Renal cortex interstitium (tissue), 15 donors: ENCODE measurements around the gene FRMD1. TPM values are rescaled to one million over a fixed set of nuclear protein-coding genes. Genes with fewer than 3 reads are reported as not detected.

ENCODE experiments used
- DNase-seq, 11 donors: peaks; one replicate each; pipeline ENCODE4 v3.0.0-alpha.2; 2013; ENCODE audit warnings: low read depth in 9 of 11, low spot score in 4 of 11; ENCODE audit errors: extremely low read depth in 1 of 11
- long read RNA-seq, 16 experiments: transcript quantifications; one replicate each; lab custom pipeline, GENCODE V29; 2026
- polyA plus RNA-seq, 3 donors: library from polyadenylated mRNA; unstranded; fragments of 120-200 nt; gene quantifications; one replicate each; pipeline ENCODE4 v1.2.1, GENCODE V29; 2013; ENCODE audit not compliant: insufficient read length in 3 of 3

Gene FRMD1
- 10 to 100 TPM; 15.1 to 27.1 (median 17.2) TPM for polyA plus RNA-seq
- long read RNA-seq, donor 1 = 0 reads
- long read RNA-seq, donor 2 = 0 reads
- long read RNA-seq, donor 3, partial matches to known transcripts = 0 of 1 reads
- long read RNA-seq, donor 3, other reads (novel, unspliced or antisense) = 0 of 1 reads
- long read RNA-seq, donor 4, partial matches to known transcripts = 7 of 8 reads
- long read RNA-seq, donor 4, other reads (novel, unspliced or antisense) = 0 of 8 reads
- long read RNA-seq, donor 5 = 0 reads
- long read RNA-seq, donor 6 = 0 reads
- long read RNA-seq, donor 7 = 0 reads
- long read RNA-seq, donor 8 = 0 reads
- long read RNA-seq, donor 9, partial matches to known transcripts = 0 of 1 reads
- long read RNA-seq, donor 9, other reads (novel, unspliced or antisense) = 0 of 1 reads
- long read RNA-seq, donor 10 = 0 reads
- long read RNA-seq, donor 11, partial matches to known transcripts = 6 of 7 reads
- long read RNA-seq, donor 11, other reads (novel, unspliced or antisense) = 0 of 7 reads
- long read RNA-seq, donor 12, partial matches to known transcripts = 0 of 1 reads
- long read RNA-seq, donor 12, other reads (novel, unspliced or antisense) = 0 of 1 reads
- long read RNA-seq, donor 13 = 0 reads
- long read RNA-seq, donor 14 = 0 reads
- long read RNA-seq, donor 15, partial matches to known transcripts = 0 of 1 reads
- long read RNA-seq, donor 15, other reads (novel, unspliced or antisense) = 0 of 1 reads
- long read RNA-seq, donor 16, partial matches to known transcripts = 20 of 23 reads
- long read RNA-seq, donor 16, other reads (novel, unspliced or antisense) = 0 of 23 reads

DNA sequence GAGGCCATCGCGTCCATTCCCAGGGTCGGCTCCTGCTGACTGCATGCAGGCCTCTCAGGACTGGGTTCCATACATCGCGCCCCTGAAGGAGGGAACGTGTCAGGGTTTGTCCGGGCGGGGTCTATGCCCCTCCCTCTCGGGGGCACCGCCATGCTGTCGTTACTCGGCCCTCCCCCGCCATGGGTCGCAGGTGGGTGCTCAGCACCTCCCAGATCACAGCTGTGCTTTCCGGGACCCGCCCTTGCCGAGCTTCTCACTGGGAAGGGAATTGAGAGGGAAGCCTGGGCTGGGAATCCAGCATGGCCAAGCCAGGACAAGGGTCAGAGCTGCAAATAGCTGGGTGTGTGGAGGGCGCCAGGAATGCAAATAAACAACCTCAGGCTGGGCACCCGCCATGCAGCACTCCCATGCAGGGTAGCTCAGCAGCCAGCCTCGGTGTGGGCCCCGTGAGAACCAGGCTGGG lies at the start of gene FRMD1:
Gene FRMD1, minus strand, starts transcription at position 270 of the 463 bp plus-strand sequence. Its CDS starts 118 bp downstream, at position 152.
- peak in 1 of 11 donors; percentile 63 for DNase-seq

DNA sequence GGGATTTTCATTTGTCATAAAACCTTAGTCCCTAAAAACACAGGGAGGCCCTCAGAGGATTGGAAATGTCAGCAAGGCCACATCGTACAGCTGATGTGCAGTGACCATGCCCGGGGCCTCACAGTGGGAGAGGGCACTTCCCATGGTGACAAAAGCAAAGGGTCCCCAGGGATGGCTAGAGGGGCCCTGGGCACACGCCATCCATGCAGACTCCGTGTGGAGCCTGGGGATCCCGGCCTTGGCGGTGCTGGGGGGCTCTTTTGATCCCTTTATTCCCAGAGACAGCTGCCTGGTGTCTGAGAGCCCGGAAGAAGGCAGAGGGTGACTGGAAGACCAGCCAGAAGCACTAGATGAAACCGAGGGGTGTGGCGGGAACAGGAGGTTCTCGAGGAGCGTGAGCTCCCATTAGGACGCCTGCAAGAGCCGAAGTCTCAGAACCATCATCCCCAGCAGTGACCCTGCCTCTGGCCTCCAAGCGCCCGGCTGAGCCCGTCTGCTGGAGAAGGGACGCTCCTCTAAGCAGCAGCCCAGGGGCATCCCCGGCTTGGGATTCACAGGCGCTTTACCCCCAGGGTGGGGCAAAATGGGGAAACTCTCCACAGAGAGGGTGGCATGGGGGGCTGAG lies 49.1 kb upstream of the FRMD1 start:
- DNase-seq = no peak

DNA sequence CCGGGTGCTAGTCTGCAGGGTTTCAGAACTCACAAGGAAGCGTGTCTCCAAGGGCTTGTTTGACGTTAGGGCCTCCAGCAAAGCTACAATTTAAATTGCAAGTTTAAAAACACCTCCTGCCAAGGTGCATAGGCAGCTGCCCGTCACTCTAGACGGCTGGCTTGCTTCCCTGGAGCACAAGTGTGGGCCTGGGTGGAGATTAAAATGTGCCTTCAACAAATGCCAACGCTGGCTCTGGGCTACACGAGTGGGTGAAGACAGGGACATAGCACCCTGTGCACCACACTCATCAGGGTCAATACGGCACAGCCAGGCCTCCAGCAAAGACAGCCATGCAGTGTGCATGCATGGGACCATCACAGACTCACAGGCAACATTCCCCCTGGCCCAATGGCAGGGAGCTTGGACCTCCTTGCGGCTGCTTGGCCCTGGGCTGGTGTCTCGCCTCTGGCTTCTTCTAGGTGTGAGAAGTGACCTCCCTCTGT lies 48.4 kb upstream of the FRMD1 start:
- no peak for DNase-seq

DNA sequence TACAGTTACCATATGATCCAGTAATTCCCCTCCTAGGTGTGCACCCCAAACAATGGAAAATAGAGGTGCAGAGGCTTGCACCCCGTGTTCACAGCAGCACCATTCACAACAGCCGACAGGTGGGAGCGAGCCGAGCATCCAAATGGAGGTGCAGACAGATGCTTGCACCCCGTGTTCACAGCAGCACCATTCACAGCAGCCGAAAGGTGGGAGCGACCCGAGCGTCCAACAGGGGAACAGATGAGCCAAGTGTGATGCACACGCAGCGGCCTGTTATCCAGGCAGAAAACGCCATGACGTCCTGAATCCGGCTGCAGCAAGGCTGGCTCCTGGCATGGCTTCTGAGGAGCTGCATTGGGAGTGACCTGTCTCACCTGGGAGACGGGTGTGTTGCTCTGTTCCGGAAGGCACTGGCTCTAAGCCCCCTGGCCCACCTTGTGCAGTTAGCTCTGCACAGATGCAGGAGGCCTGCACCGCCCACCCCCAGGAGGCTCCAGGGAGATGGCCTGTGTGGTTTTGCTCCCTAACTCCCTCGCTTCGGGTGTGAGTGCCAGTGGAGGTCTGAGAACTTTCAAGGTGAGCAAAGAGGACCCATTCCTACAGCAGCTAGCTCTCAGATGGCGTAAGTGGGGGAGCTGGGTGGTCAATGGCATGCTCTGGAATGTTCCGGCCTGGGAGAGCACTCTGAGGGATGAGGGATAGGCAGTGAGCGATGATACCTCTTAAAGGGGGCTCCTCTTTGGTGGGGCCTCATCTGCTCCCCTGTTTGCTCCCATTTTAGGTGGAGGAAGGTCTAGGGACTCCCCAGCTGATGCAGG lies 47.8 kb upstream of the FRMD1 start:
- DNase-seq = no peak

DNA sequence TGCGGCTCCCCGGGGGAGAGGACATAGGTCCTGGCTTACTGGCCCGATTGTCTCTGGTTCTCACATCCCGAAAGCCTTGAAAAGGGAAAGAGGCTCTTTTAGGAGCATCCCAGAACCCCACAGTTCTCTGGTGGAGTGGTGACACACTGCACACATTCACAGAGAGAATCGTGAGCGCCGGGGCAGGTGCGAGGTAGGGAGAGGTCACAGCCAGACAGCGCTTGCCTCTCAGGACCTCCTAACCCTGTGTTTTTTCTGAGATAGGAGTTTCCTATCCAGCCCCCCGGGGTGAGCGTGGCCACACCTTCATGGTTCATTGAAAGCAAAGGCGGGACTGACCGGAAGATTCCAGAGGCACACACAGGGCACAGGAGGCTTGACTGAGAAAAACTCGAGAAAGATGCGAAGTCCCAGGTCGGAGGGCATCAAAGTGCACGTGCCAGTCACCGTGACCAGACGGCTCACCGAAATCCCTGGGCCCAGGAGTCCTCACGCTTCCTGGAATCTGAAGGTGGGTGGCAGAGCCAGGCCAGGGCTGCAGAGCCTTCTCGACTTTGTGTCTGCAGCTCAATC lies 46.5 kb upstream of the FRMD1 start:
- DNase-seq = no peak

DNA sequence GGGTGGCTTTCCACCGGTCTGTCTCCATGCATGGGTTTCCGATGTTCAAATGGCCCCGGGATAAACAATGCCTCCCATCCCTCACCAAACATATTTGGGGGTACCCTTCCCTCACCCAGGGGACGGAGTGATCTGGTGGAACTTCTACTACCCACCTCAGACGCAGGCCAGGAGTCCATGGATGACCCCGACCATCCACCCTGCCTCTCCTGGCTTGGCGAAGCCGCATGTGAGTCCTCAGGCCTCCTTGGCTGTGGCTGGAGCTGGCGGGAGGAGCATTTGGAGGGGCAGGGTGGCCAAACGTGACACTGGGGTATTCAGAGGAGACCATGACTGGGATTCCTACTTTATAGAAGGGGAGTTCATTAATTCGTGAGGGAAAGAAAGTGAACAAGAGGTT lies 45.9 kb upstream of the FRMD1 start:
- DNase-seq = no peak

DNA sequence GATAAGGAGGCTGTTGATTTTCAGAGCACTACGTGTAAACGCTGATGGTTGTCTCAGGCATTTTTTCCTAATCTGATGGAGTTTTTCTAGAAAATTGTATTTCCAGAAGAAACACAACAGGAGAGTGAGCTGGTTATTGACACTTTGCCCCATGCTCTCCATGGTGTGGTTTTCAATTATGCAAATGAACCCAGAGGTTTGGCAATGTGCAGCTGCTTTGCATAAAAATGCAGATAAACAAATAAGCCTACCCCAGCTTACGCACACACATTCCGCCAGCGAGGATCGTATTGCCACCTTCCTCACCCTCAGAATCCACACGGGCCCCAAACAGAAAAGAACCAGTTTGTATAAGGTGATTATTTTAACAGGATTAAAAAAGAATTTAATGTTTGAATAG lies 45.1 kb upstream of the FRMD1 start:
- no peak for DNase-seq

DNA sequence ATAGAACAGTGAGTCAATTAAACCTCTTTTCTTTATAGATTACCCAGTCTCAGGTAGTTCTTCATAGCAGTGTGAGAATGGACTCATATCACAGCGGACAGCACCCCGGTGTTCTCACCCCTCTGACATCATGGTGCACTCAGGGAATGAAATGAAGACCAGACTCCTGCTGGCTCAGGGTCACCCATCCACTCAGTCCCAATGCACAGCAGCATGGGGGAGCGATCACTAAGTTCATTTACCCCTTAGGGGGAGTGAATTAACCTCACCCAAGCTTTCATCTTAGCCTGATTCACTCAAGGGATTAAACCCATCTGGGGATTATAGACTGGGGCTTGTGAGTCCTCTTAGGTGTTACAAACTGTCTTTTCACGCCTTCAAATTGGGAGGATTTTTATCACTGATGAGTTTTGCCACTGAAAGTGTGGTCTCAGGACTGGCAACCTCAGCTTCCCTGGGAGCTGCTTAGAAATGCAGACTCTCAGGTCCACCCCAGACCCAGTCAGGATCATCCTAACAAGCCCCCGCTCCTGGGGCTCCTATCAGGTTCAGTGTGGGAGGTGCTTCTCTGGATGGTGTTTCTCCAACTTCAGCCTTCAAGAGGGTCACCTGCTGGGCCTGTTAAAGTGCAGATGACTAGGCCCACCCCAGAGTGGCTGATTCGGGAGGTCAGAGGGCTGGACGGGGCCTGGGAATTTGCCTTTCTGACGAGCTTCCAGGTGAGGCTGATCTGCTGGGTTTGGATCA lies 44.3 kb upstream of the FRMD1 start:
- DNase-seq = no peak

DNA sequence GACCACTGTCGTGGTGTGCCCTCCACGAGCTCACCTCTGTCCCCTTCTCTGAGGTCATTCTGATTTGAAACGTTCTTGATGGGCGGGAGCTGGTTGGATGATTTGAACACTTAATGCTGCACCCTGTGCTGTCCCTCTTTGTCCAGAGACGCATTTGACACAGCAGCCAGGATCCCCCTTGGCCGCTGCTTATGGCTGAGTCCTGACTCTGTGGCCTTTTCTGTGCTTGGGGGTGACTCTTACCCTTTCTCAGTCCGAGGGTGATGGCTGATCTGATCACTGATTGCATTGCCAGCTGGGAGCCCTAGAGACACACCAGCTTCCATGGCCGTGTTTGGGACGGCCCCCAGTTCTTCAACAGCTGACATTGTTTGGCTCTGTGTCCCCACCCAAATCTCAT lies 43.5 kb upstream of the FRMD1 start:
- no peak for DNase-seq

DNA sequence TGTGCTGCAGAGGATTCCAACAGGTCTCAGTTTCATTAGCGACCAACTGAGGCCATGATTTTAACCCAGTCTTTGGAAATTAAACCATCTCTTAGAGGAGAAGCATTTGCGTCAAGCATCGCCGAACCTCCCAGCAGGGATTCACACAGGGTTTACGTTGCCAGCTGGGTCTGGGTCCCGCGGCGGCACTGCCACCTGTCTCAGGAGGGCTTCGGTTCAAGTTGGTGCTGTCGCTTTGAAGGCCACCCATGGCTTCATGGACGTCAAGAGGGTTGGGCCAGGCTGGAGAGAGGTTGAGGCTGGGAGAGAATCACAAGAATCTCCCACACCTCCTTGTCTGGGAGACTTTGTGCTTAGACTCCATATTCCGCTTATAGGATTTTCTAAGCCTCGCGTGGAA lies 43.0 kb upstream of the FRMD1 start:
- no peak for DNase-seq

DNA sequence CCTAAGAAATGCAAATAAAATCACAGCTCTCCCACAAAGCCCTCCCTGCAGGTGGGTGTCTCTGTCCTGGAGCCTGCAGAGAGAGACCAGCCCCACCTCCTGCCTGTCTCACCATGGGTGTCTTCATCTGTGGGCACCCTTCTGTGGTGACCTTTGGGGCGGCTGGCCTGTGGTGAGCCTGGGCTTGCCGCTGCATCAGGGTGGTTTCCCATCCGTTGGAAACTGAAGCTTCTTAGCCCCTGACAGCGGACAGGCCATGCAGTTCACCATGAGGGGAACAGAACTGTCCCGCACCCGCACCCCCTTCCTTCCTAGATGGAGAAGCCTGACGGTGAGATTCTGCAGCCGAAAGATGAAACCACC lies 42.3 kb upstream of the FRMD1 start:
- DNase-seq = no peak

DNA sequence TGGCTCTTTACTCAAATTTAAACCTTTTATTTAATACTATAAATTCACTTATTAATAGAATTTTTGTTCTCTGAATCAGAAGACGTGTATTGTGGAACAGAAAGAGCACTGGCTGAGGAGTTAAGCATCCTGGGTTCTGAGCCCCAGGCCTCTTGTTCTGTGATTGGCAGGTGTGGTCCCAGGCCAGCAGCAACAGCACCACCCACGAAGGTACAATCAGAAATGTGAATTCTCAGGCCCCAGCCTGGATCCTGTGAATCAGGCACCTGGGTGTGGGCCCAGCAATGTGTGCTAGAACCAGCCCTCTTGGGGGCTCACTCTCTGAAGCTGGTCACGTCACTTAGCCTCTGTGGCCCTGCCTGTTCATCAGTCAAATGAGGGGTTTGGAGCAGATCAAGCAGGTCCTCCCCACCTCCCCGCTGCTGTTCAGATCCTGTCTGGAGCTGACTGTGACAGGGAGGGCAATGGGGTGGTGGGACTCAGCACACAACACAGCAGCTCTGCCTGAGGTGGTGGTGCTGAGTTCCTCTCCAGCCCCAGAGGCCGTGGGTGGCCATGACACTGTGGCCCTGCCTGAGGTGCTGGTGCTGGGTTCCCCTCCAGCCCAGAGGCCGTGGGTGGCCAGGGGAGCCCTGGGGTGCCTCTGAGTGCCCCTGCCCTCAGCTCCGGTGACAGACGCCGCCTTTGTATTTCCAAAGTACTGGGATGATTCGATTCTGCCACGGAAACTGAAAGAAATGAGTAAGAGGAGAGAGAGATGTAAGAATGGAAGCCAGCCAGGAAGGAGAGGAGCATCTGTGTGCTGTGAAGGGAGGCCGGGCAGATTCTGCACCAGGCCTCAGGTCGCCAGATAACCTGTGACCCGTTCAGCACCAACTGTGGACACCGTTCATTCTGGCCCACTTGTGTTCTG lies 41.6 kb upstream of the FRMD1 start:
- no peak for DNase-seq

DNA sequence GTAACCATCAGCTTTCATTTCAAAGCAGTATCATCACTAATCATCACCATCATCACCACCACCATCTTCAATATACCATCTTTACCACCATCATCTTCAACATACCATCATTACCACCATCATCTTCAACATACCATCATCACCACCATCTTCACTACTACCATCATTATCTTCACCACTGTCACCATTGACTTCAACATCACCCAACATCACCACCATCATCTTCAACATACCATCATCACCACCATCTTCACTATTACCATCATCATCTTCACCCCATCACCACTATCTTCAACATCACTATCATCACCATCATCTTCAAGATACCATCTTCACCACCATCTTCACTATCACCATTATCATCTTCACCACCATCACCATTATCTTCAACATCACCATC lies 40.5 kb upstream of the FRMD1 start:
- no peak for DNase-seq

DNA sequence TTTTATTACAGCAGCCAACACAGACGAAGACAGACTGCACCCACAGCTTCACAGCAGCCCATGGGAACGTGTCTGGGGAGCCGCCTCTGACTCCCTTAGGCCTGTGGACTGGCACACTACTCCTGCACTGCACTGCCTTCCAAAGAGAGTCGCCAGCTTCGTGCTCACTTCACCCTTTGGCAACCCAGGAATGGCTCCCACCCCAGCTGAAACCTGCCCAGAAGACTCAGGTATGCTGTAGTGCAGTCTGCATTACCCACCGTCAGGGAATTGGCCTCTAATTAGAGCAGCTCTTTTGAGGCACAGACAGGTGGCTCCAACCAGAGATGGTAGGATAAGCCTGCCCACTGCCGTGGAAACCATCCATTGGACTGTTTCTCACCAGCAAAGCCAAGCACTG lies 39.9 kb upstream of the FRMD1 start:
- DNase-seq = no peak

DNA sequence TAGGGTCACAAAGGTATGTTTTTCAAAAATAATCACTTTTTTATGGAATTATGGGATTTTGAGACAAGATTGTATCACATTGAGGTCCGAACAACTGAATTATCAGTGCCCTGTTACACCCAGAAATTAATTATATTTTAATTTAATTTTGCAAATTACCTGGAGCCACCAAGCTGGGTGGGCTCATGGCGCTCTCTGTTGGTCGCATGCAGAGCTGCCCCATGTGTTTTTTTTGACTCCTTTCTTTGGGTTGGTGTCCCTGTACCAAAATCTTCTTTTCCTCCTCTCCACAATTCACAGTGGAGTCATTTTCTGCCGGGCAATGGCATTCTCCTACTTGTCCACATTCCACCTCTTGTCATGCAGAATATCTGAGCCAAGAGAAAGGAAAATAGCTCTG lies 38.9 kb upstream of the FRMD1 start:
- no peak for DNase-seq

DNA sequence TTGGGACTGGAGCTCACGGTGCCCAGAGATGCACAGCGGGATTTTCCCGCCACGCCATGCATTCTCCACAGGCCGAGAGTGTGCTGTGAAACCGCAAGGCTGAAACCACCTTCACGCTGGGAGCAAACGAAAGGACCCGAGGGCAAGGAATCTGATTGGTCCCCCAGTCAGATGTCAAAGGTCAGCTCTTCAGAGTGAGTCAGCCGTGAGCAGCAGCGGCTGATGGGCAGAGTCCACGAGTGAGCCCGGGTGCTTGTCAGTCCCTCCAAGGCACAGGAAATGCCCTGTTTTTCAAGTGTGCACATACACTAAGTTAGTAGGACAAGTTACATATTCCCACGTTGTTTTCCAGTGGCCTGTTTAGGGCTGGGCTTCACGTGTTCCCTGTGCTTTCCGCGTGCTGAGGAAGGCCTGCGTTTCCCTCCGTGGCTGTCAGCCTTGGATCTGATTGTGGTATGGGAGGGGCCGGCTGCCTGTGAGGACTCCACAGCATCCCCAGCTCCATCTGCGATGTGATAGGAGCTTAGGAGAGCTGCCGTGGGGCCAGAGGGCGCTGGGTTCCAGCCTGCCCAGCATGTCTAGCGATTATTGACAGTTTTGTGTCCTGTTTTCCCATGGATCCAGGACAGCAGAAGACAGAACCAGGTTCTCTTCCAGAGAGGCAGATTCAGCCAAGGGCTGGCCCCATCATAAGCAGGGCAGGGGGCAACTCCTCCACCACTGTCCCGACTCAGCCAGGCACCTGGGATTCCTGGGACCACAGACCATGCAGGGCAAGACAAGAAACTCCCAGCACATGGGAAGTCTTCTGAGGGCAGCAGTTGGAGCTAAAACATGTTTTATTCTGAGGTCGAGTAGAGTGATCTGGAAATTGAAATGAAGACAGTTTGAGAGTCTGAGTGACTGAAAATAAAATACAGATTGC lies 38.2 kb upstream of the FRMD1 start:
- no peak for DNase-seq
